ENCODE measurements around the gene DCC.

DCC gene

DNA sequence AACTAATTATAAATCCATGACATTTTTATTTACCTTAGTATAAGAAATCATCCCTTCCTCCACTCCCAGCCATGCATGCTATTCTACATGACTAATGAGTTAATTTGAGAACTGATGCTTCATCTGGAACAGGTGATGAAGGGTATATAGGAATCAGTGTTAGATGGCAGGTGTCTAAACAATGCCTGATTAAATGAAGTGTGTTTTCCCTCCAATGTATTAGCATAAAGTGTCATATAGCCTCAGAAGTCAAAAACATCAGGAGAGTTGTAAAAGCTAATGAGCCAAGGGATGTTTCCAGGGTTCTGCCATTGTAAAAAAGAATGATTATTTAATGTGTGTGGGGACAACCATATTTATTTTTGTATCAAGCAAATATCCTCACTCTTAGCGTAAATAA, 913.8 kb downstream of the DCC start:
- no peak for DNase-seq (ENCODE audit: low read depth, low spot score)
- ChIA-PET CTCF (no interaction called here), POLR2A (no interaction called here)
- H3K4me3 ChIP-seq (ENCODE audit: low read depth, low read length), result no peak overlapping the region
- TF ChIP-seq, protein P1, sequence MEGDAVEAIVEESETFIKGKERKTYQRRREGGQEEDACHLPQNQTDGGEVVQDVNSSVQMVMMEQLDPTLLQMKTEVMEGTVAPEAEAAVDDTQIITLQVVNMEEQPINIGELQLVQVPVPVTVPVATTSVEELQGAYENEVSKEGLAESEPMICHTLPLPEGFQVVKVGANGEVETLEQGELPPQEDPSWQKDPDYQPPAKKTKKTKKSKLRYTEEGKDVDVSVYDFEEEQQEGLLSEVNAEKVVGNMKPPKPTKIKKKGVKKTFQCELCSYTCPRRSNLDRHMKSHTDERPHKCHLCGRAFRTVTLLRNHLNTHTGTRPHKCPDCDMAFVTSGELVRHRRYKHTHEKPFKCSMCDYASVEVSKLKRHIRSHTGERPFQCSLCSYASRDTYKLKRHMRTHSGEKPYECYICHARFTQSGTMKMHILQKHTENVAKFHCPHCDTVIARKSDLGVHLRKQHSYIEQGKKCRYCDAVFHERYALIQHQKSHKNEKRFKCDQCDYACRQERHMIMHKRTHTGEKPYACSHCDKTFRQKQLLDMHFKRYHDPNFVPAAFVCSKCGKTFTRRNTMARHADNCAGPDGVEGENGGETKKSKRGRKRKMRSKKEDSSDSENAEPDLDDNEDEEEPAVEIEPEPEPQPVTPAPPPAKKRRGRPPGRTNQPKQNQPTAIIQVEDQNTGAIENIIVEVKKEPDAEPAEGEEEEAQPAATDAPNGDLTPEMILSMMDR (IDR thresholded peaks at IDR 0.05; ENCODE audit: insufficient read depth, low read length, missing control alignments), result no peak

DNA sequence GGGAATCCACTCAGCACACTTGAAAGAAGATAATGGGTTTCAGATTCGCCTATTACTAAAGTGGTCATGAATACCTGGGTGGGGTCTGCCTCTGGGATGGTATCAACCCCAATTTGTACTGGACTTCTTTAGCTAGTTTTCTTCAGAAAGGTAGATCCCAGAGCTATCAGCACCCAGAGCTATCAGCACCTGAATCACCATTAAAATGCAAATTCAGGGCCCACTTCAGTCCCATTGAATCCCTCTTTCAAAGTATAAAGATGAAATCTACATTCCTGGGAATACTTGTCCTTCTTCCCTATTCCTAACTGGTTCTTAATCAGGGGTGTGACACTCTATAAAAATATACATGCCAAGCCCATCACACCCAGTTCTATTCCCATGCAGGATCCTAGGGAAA, 914.3 kb downstream of the DCC start:
- TF ChIP-seq, protein P1 (IDR thresholded peaks at IDR 0.05; ENCODE audit: insufficient read depth, low read length, missing control alignments), result no peak
- CTCF ChIA-PET, result no interaction called here
- DNase-seq (ENCODE audit: low read depth, low spot score), result no peak

DNA sequence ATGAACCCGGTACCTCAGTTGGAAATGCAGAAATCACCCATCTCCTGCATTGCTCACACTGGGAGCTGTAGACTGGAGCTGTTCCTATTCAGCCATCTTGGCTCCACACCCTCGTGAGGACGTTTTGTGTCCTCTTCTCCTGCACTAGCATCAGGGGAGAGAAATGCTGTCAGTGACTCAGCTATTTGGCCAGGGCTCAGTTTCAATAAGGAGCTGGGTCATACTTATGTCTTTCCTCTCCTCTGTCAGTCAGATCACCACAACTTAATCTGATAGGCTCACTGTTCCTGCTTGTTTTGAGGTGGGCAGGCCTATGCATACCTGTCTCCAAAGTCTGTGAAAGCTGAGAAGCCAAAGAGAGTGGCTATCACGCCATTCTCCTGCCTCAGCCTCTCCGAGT, 921.2 kb downstream of the DCC start:
- TF ChIP-seq, protein P1 (IDR thresholded peaks at IDR 0.05; ENCODE audit: insufficient read depth, low read length, missing control alignments), result no peak
- ChIA-PET CTCF (no interaction called here), POLR2A (no interaction called here)
- DNase-seq (ENCODE audit: low read depth, low spot score), result no peak
- H3K4me3 ChIP-seq (ENCODE audit: low read depth, low read length), result no peak overlapping the region

More for the DNA sequence above, 914.3 kb downstream of the DCC start:
- POLR2A ChIA-PET, result no interaction called here
- no peak overlapping the region for H3K4me3 ChIP-seq (ENCODE audit: low read depth, low read length)

DNA sequence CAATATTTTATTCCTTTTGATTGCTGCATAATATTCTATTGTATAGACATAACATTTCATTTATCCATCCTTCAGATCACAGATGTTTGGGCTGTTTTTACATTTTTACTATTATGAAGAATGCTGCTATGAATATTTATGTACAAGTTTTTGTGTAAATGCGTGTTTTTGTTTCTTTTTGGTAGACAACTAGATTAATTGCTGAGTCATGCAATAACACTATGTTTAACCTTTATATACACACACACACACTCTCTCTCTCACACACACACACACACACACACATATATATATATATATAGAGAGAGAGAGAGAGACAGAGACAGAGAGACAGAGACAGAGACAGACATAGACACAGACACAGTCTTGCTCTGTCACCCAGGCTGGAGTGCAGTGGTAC, 926.9 kb downstream of the DCC start:
- TF ChIP-seq, protein P1 (IDR thresholded peaks at IDR 0.05; ENCODE audit: insufficient read depth, low read length, missing control alignments), result no peak
- POLR2A ChIA-PET, result no interaction called here
- CTCF ChIA-PET, result no interaction called here
- no peak overlapping the region for H3K4me3 ChIP-seq (ENCODE audit: low read depth, low read length)
- no peak for DNase-seq (ENCODE audit: low read depth, low spot score)

DNA sequence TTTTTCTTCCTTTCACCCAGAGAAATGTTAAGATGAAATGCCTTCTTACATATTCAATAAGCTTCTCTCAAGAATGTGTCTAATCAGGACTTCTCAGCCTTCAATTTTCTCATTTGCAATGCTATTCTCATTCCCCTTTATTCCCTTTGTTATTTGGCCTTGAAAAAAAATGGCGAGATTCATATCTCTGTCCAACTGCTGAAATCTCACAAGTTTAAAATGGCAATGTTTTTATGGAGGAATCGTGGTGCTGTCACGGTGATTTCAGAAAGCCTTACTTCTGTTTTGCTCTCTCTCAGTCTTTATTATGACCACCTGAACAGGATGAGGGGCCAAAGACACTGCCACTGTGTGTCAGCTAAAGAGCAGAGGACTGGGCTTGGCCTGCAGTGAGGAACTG, 928.5 kb downstream of the DCC start:
- no peak overlapping the region for H3K4me3 ChIP-seq (ENCODE audit: low read depth, low read length)
- ChIA-PET CTCF (interaction anchor here (0.7 kb wide), 1 partner anchor 304 kb away, joined by 3 read pairs; no protein-coding TSS in a partner anchor), POLR2A (no interaction called here)
- no peak for DNase-seq (ENCODE audit: low read depth, low spot score)
- TF ChIP-seq, protein P1 (IDR thresholded peaks at IDR 0.05; ENCODE audit: insufficient read depth, low read length, missing control alignments), result no peak

DNA sequence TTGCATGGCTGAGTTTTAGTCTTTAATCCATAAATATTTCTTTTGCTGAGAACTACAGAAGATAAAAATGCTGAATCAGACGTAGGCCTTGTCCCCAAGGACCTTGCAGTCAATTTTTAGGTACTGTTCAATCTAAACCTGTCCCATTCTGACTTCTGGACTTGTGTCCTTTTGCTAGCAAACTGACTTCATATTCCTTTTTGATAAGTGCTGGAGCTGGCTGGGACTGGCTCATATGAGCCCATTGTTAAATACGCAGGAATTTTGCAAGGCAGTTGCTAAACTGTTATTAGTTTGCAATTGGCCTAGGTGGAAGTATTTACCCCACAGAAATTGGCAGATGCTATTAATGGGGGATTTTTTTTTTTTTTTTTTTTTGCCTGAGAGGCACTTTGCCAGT, 941.4 kb downstream of the DCC start:
- ChIA-PET CTCF (no interaction called here), POLR2A (no interaction called here)
- H3K4me3 ChIP-seq (ENCODE audit: low read depth, low read length), result no peak overlapping the region
- TF ChIP-seq, protein P1 (IDR thresholded peaks at IDR 0.05; ENCODE audit: insufficient read depth, low read length, missing control alignments), result no peak
- no peak for DNase-seq (ENCODE audit: low read depth, low spot score)
